B cell (primary cell): ENCODE results near the gene PCSK9.

Experiments used
- EZH2 ChIP-seq: IDR thresholded peaks from 2 replicates; pipeline ENCODE4 v1.6.1; 2012; ENCODE audit warnings: borderline replicate concordance, low read depth, mild to moderate bottlenecking, moderate library complexity, low read length; ENCODE audit not compliant: insufficient read depth, poor library complexity, severe bottlenecking
- TF ChIP-seq, protein P1 (sequence below): fragments of 200-600 bp; IDR thresholded peaks from one replicate; pipeline ENCODE4 v1.8.0; 2022; ENCODE audit warnings: antibody characterized with exemption, mild to moderate bottlenecking

GRCh38 chr1:55071477-55071876 is 32.1 kb downstream of the PCSK9 start:
- TF ChIP-seq, protein P1, sequence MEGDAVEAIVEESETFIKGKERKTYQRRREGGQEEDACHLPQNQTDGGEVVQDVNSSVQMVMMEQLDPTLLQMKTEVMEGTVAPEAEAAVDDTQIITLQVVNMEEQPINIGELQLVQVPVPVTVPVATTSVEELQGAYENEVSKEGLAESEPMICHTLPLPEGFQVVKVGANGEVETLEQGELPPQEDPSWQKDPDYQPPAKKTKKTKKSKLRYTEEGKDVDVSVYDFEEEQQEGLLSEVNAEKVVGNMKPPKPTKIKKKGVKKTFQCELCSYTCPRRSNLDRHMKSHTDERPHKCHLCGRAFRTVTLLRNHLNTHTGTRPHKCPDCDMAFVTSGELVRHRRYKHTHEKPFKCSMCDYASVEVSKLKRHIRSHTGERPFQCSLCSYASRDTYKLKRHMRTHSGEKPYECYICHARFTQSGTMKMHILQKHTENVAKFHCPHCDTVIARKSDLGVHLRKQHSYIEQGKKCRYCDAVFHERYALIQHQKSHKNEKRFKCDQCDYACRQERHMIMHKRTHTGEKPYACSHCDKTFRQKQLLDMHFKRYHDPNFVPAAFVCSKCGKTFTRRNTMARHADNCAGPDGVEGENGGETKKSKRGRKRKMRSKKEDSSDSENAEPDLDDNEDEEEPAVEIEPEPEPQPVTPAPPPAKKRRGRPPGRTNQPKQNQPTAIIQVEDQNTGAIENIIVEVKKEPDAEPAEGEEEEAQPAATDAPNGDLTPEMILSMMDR = no peak
- no peak for TF ChIP-seq EZH2
